K562 (cell line): ENCODE measurements around the gene RIPK4. TPM values are rescaled to one million over a fixed set of nuclear protein-coding genes. Genes with fewer than 3 reads are reported as not detected.

Experiments
- BRF2 ChIP-seq: IDR thresholded peaks from 3 replicates; pipeline ENCODE4 v1.6.1; 2011; ENCODE audit warnings: borderline replicate concordance, mild to moderate bottlenecking; ENCODE audit not compliant: insufficient read length, insufficient read depth
- CBX8 ChIP-seq: fragments of 200-600 bp; sonication (generic); IDR thresholded peaks from 2 replicates; pipeline ENCODE4 v1.6.1; 2012; ENCODE audit warnings: borderline replicate concordance, mixed run types, low read depth, mild to moderate bottlenecking, moderate library complexity, mixed read lengths, low read length, control low read depth, inconsistent platforms; ENCODE audit not compliant: poor library complexity, severe bottlenecking; ENCODE audit errors: extremely low read depth
- FOXA3 ChIP-seq, 2 experiments: fragments of 450-650 bp in 1 of 2; sonication (generic) in 1 of 2; formaldehyde crosslinking; IDR thresholded peaks in 1 of 2; conservative IDR thresholded peaks in 1 of 2; 2 replicates each; pipeline versions ENCODE4 v1.4.0 to v1.8.0; 2020 to 2022; ENCODE audit warnings: mild to moderate bottlenecking in 2 of 2, missing genetic modification reagents in 1 of 2
- FOXP4 ChIP-seq: sonication (generic); formaldehyde crosslinking; IDR thresholded peaks from 2 replicates; pipeline ENCODE4 v1.8.0; 2022; ENCODE audit warnings: mild to moderate bottlenecking, missing genetic modification reagents, borderline replicate concordance
- NEUROD1 ChIP-seq: fragments of 150-350 bp; IDR thresholded peaks from 2 replicates; pipeline ENCODE4 v1.6.1; 2014; ENCODE audit warnings: borderline replicate concordance, low read length, low read depth; ENCODE audit not compliant: partially characterized antibody
- RBM15 ChIP-seq: fragments of 200-400 bp; formaldehyde crosslinking; IDR thresholded peaks from 2 replicates; pipeline ENCODE4 v1.6.1; 2018; ENCODE audit warnings: mild to moderate bottlenecking, low read length, moderate library complexity; ENCODE audit not compliant: insufficient read depth
- STAT6 ChIP-seq: sonication (generic); formaldehyde crosslinking; IDR thresholded peaks from 2 replicates; pipeline ENCODE4 v1.8.1; 2023; ENCODE audit warnings: mild to moderate bottlenecking, missing genetic modification reagents
- TEAD1 ChIP-seq, 2 experiments: fragments of 450-650 bp in 1 of 2; sonication (generic) in 1 of 2; formaldehyde crosslinking; IDR thresholded peaks; 2 replicates each; pipeline versions ENCODE4 v1.4.0 to v1.8.0; 2020 to 2022; ENCODE audit warnings: mild to moderate bottlenecking in 2 of 2, missing genetic modification reagents in 1 of 2
- YY1 ChIP-seq, 3 experiments: IDR thresholded peaks; 2 replicates each; pipeline ENCODE4 v1.6.1; 2011; ENCODE audit warnings: low read length in 2 of 3, mild to moderate bottlenecking in 2 of 3, moderate library complexity in 2 of 3, borderline replicate concordance in 1 of 3, control low read depth in 1 of 3, low read depth in 1 of 3; ENCODE audit not compliant: insufficient read depth in 3 of 3, insufficient replicate concordance in 2 of 3, control insufficient read depth in 1 of 3, insufficient read length in 1 of 3; ENCODE audit errors: extremely low read depth in 1 of 3
- ZNF134 ChIP-seq: fragments of 250-450 bp; sonication (Bioruptor Pico); conservative IDR thresholded peaks from 2 replicates; pipeline ENCODE4 v1.4.0; 2020
- polyA plus RNA-seq, 8 experiments: library from polyadenylated mRNA; depleted of rRNA in 4 of 8; stranded (reverse) in 5 of 8; unstranded in 3 of 8; fragments of >200 nt; fragmentation: Nextera tagmentation in 2 of 8; fragmentation: Illumina TruSeq in 1 of 8; extraction: Ambion mirVana in 2 of 8; extraction: Trizol in 1 of 8; gene quantifications; 2 replicates each; pipeline versions ENCODE4 v1.2.1 to v1.2.3, GENCODE V29; 2011 to 2014; ENCODE audit warnings: inconsistent platforms in 1 of 8, missing spikeins in 1 of 8
- total RNA-seq, 7 experiments: library from RNA; depleted of rRNA in 6 of 7; stranded (reverse); fragments of >200 nt in 6 of 7; fragmentation: Illumina TruSeq in 2 of 7; extraction: Trizol in 2 of 7; gene quantifications; 2 replicates each; pipeline versions ENCODE4 v1.2.1 to v1.2.3, GENCODE V29; 2011 to 2021; ENCODE audit warnings: low replicate concordance in 1 of 7

Gene RIPK4
- total and polyA plus RNA-seq, 9 of the 15 experiments (the other 6 are each of a cell fraction or from before 2014, with no cell fraction given): not detected

DNA sequence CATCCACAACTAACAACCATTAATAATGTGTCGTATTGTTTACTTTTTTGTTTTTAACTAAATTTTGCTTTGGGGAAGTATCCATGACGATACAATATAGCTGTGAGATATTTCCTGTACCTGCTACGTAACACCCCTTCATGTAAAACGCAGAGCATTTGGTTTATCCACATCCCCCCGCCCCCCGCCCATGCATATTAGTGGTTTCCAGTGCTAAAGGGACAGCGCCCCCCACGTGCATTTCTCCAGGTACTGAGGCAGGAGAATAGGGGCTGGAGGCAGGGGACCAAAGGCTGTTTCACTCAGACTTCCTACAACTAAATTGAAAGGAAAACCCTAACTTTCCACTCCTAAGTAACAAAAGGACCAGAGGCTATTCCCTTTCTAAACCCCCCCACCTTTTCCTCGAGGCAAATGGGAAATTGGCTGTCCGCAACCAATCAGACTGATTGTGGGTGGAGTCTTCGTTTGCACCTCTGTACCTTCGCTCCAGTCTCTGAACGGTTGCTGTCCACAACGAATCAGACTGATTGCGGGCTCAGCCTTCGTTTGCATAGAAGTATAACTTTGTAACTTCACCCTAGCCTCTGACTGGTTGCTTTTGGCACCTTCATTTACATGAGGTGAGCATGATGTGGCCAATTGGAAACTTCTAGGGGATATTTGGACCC, 12.2 kb upstream of the RIPK4 start (continued):
- TF ChIP-seq FOXP4 (no peak), TEAD1 (CRISPR knock-in tag; IDR thresholded peaks at IDR 0.05) (no peak), ZNF134 (CRISPR knock-in tag) (no peak), BRF2 (no peak), RBM15 (no peak), YY1 (IDR thresholded peaks at IDR 0.05; ENCODE audit: borderline replicate concordance in 1 of 3, control insufficient read depth in 1 of 3, extremely low read depth in 1 of 3, insufficient read depth in 3 of 3, insufficient read length in 1 of 3, insufficient replicate concordance in 2 of 3, low read depth in 1 of 3, low read length in 2 of 3) (no peak), NEUROD1 (no peak), CBX8 (peak; percentile 96), FOXA3 (CRISPR knock-in tag; conservative IDR thresholded peaks at IDR 0.05 in 1 of 2, IDR thresholded peaks at IDR 0.05 in 1 of 2) (no peak), STAT6 (CRISPR knock-in tag) (no peak)
